Mammary microvascular endothelial cell (primary cell): Measurements from ENCODE around the gene FAM89A. TPM values are rescaled to one million over a fixed set of nuclear protein-coding genes. Genes with fewer than 3 reads are reported as not detected.

Experiments used
- total RNA-seq: library from RNA; depleted of rRNA; stranded (reverse); fragments of >200 nt; gene quantifications from 2 replicates; pipeline ENCODE4 v1.2.3, GENCODE V29; 2015

The FAM89A gene
- 8.7 and 9.8 TPM in 2 replicates for total RNA-seq

DNA sequence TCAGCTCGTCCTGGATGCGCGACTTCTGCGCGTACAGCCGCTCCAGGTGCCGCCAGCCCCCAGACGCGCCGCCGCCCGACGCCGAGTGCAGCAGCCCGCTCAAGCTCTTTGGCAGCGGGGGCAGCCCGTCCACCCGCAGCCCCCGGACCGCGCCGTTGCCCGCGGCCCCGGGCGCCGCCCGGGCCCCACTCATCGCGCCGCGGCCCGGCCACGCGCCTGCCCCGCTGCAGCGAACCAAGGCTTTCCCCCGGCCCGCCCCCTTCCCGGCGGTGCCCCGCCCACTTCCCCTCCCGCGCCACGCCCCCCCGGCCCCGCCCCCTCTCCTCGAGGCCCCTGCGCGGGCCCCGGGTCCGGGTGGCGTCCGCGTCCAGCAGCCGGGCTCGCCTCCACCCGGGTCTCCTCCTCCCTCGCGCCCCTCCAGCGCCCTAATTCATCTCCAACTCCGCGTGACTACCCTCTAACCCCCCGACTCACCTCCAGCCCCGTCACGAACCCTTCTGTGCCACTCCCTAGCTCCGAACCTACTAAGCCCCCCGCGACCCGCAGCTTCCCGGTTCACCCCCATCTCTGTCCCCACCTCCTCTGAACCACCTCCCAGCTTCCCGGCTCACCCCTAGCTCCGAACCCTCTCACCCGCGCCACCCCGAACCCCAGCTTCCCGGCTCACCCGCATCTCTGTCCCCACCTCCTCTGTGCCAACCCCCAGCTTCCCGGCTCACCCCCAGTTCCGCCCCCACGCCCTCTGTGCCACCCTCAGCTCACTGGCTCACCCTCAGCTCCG is at the start of gene FAM89A:
Gene FAM89A, minus strand, starts transcription at position 236 of the 781 bp plus-strand sequence. Its CDS starts 43 bp downstream, at position 193.

DNA sequence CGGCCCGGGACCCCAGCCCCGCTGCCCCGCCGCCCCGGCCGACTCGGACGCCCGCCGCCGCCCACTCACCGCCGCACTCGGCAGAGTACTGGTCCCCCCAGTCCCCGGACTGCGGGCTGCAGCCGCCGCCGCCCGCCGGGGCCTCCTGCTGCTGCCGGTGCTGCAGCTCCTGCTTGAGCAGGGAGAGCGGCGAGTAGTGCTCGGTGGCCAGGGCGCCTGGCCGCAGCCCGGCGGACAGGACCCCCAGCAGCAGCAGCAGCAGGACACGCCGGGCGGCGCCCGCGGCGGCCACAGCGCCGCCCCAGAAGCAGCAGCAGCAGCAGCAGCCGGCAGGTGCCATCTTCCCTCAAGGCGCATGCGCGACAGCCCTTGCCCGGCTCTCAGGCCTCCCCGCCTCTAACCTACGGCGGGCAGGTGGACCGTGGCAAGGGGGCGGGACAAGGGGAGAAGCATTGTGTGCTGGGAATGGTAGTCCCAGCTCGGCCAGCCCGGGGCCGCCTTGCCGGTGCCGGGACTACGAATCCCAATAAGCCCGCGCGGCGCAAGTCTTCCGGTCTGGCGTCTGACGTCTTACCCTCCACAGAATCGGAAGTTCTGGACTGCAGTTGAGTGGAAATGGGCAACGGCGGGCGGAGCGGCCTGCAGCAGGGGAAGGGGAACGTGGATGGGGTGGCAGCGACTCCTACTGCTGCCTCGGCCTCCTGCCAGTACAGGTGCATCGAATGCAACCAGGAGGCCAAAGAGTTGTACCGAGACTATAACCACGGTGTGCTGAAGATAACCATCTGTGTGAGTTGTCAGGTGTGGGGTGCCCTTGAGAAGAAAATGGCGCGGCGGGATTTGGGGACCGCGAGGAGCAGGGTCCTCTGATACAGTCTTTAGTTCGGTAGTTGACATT is 61.3 kb downstream of the FAM89A start, which contains the start of the genes ARV1 and TTC13:
Gene ARV1, plus strand, starts transcription at position 604 of the 898 bp plus-strand sequence. Its CDS starts 12 bp downstream, at position 616.
Gene TTC13, minus strand, starts transcription at position 371 of the 898 bp plus-strand sequence. Its CDS starts 31 bp downstream, at position 340.

Other genes starting within 250 kb of the FAM89A start
- gene C1orf198, start 171.7 kb downstream of the FAM89A start, total RNA-seq: 26.4 and 30.9 TPM in 2 replicates
- gene TTC13, start 61.4 kb downstream of the FAM89A start, total RNA-seq: 5.7 and 9.0 TPM in 2 replicates
- gene ARV1, start 61.2 kb downstream of the FAM89A start, total RNA-seq: 10.6 and 16.1 TPM in 2 replicates
- not detected in 2 replicates for gene TRIM67, start 121.8 kb upstream of the FAM89A start, total RNA-seq
- 45.0 and 59.6 TPM in 2 replicates for gene GNPAT, start 201.0 kb upstream of the FAM89A start, total RNA-seq